Measurements from ENCODE around the gene KANSL3. TPM values are rescaled to one million over a fixed set of nuclear protein-coding genes. Genes with fewer than 3 reads are reported as not detected.

KANSL3 gene
- total RNA-seq, 1 donor from 2014 or later: 45.8 TPM

DNA sequence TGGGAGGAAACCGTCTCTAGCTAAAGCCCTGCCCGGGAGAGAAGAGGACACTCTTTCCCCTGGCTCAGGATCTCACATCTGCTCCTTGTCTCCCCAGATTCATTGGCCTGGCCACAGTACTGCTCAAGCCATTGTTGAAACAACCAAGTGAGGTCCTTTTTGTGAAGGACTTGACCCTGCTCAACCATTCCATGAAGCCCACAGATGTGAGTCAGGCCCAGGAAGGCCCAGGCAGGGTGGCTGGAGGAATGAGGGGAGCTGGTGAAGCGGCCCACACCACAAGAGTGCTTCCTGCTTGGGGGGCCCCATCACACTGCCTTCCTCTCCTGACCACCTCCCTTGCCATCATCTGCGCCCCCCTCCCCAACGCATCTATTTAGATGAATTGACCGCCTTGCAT, 9.6 kb upstream of the KANSL3 start:
- Mint-ChIP-seq H3K4me3 (ENCODE audit: low read depth) (no peak overlapping the region), H3K4me1 (ENCODE audit: low read depth) (no peaks in the 10 kb centered on the region), H3K27ac (no peak overlapping the region), H3K9me3 (no peaks in the 10 kb centered on the region), H3K27me3 (ENCODE audit: low read depth) (no peaks in the 10 kb centered on the region), H3K36me3 (ENCODE audit: low read depth) (no peaks in the 10 kb centered on the region)
- no peak for DNase-seq (ENCODE audit: low spot score)
- intact Hi-C loops (cut with micrococcal nuclease): no loop called here

DNA sequence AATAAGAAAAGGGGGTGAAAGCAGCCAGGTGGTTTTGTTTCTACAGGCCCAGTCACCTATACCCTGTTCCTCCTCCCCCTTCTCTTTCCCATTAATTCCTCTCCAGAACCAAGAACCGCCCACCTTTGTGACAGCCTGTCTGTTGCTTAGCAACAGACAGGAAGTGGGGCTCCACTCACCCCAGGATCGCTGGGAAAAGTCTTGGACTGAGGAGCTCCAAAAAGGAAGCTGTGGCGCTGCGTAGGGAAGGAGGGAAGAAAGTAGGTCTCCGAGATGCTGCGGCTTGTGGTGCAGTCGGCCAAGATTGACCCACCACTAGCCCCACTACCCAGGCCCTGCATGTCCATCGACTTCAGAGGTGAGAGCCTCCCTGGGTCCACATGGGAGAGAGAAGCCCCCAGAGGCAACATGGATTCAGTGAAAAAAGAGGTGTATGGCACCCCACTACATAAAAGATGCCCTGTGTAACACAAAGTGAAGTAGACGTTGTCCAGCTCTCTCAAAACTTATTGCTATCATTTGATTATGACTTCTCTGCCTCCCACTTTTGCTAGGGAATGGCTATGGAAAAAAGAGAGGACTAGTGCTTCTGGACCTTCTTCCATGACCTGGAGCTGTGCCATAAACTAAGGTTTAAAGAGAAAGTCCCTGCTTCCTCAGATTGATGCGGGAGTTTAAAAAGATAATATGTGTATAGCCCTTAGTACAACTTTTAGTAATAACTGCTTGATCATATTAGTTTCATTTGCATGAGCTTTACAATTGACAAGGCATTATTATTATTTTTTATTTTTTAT, 4.7 kb upstream of the KANSL3 start, which contains the start of gene FER1L5:
TSS of gene FER1L5 (plus strand) at position 201 of the 797 bp plus-strand sequence. CDS start at position 274, 73 bp downstream.
- Mint-ChIP-seq H3K4me1 (ENCODE audit: low read depth) (no peaks in the 10 kb centered on the region), H3K4me3 (ENCODE audit: low read depth) (no peak within 1 kb of the TSS), H3K36me3 (ENCODE audit: low read depth) (peaks cover under 1% of the 10 kb centered on the region), H3K9me3 (no peaks in the 10 kb centered on the region), H3K27ac (no peak within 1 kb of the TSS), H3K27me3 (ENCODE audit: low read depth) (peaks cover 3% of the 10 kb centered on the region)
- no peak for DNase-seq (ENCODE audit: low spot score)
- intact Hi-C loops (cut with micrococcal nuclease): no loop called here

DNA sequence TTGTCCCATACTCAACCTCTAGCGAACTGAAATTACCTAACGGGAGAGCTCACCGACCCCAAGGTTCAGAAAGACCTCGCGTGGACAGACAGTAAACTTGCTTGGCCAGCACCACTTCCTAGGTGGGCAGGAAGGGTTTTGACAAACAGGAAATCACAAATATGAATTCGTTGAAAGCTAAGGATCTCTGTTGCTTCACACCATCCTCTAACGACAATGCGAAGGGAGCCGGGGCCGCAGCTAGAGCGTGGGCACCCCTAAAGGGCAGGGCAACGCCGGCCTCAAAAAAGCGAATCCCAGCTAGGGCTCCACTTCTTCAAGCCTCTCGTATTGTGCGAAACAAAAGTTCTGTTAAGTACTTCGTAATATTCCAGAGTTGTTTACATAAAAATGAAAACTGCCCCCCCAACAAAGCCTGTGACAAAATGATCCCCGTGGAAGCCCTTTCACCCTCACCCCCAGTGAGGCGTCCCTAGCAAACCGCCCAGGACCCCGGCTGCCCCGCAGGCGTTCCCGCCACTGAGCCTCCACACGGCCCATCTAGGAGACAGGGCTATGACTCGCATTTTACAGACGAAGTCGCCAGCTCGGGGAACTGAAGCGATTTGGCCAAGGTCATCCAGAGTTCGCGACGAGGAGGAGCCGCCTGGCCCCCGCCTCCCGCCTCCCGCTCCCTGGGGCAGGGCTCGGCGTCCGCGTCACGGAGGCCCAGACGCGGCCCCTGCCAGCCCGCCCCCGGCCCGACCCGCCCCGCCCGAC, 548 bp downstream of the KANSL3 start:
- Mint-ChIP-seq H3K4me1 (ENCODE audit: low read depth) (peaks cover 28% of the 10 kb centered on the region), H3K27ac (peak overlapping the region; percentile 97), H3K4me3 (ENCODE audit: low read depth) (peak overlapping the region; percentile 94), H3K36me3 (ENCODE audit: low read depth) (peaks cover 39% of the 10 kb centered on the region), H3K9me3 (no peaks in the 10 kb centered on the region), H3K27me3 (ENCODE audit: low read depth) (peaks cover 3% of the 10 kb centered on the region)
- intact Hi-C loops (cut with micrococcal nuclease): loop anchor here (2.0 to 5.0 kb wide), 7 partner anchors 21 to 165 kb away; partner anchors contain the start of genes ARID5A, CNNM4 and LMAN2L
- DNase-seq (ENCODE audit: low spot score): peak; percentile 80

DNA sequence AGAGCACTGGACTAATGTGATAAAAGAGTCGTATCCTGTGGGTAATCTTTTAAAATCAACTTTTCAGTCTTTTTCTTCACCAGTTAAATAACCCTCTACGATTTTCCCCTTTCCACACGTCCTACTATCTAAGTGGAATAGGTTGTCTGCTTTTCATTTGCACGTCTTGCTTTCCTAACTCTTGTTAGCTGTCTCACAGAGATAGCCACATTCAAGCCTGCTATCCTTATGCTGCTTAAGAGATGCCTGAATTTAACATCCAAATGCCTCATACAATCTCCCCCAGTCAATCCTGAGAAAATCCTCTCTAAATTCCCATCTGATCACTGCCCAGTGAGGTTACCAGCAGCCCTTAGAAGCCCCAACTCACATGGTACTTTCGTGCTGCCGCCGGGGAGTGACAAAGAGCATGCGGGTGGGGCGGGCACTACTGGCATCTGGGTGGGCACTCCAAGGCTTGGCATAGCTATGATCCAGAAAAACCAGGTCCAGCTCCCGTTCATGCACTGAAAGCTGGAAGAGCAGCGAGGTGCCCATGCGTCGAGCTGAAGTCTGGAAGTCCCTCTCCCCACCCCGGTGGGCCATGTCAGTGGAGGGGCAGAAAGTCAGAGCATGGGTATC, 1.5 kb downstream of the KANSL3 start:
- H3K4me1 Mint-ChIP-seq (ENCODE audit: low read depth): peaks cover 29% of the 10 kb centered on the region
- no peaks in the 10 kb centered on the region for H3K9me3 Mint-ChIP-seq

DNA sequence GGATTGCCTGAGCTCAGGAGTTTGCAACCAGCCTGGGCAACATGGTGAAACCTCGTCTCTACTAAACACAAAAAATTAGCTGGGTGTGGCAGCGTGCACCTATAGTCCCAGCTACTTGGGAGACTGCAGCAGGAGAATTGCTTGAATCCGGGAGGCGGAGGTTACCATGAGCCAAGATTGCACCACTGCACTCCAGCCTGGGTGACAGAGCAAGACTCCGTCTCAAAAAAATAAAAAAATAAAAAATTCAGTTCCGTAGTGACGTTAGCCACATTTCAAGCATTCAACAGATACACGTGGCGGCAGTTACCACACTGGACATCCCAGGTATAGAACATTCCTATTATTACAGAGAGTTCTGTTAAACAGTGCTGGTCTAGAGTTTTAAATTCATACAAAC, 4.5 kb downstream of the KANSL3 start:
- no peak for DNase-seq (ENCODE audit: low spot score)
- Mint-ChIP-seq H3K4me3 (ENCODE audit: low read depth) (no peak overlapping the region), H3K9me3 (no peaks in the 10 kb centered on the region), H3K27me3 (ENCODE audit: low read depth) (no peaks in the 10 kb centered on the region), H3K4me1 (ENCODE audit: low read depth) (peaks cover 30% of the 10 kb centered on the region), H3K27ac (no peak overlapping the region), H3K36me3 (ENCODE audit: low read depth) (peaks cover 70% of the 10 kb centered on the region)
- intact Hi-C loops (cut with micrococcal nuclease): no loop called here

More for the DNA sequence above, 1.5 kb downstream of the KANSL3 start:
- H3K27ac Mint-ChIP-seq: peak overlapping the region; percentile 97
- DNase-seq (ENCODE audit: low spot score): no peak
- peaks cover 45% of the 10 kb centered on the region for H3K36me3 Mint-ChIP-seq (ENCODE audit: low read depth)
- peaks cover 3% of the 10 kb centered on the region for H3K27me3 Mint-ChIP-seq (ENCODE audit: low read depth)
- intact Hi-C loops (cut with micrococcal nuclease): loop anchor here (2.0 to 5.0 kb wide), 7 partner anchors 20 to 166 kb away; partner anchors contain the start of genes ARID5A, CNNM4 and LMAN2L
- peak overlapping the region; percentile 94 for H3K4me3 Mint-ChIP-seq (ENCODE audit: low read depth)

DNA sequence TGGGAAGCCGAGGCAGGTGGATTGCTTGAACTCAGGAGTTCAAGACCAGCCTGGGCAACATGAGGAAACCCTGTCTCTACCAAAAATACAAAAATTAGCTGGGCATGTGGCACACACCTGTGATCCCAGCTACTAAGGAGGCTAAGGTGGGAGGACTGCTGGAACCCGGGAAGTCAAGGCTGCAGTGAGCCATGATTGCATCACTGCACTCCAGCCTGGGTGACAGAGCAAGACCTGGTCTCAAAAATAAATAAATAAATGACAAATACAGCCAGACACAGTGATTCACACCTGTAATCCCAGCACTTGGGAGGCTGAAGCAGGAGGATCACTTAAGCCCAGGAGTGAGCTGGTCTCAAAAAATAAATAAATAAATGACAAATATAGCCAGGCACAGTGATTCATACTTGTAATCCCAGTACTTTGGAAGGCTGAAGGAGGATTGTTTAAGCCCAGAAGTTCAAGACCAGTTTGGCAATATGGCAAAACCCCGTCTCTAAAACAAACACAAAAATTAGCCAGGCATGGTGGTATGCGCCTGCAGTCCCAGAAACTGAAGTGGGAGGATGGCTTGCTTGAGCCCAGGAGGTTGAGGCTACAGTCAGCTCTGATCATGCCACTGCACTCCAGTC, 6.2 kb downstream of the KANSL3 start:
- no peak overlapping the region for H3K4me3 Mint-ChIP-seq (ENCODE audit: low read depth)
- intact Hi-C loops (cut with micrococcal nuclease): no loop called here
- no peaks in the 10 kb centered on the region for H3K9me3 Mint-ChIP-seq
- DNase-seq (ENCODE audit: low spot score): no peak
- H3K36me3 Mint-ChIP-seq (ENCODE audit: low read depth): peaks cover 75% of the 10 kb centered on the region
- no peak overlapping the region for H3K27ac Mint-ChIP-seq
- no peaks in the 10 kb centered on the region for H3K27me3 Mint-ChIP-seq (ENCODE audit: low read depth)
- peaks cover 35% of the 10 kb centered on the region for H3K4me1 Mint-ChIP-seq (ENCODE audit: low read depth)

DNA sequence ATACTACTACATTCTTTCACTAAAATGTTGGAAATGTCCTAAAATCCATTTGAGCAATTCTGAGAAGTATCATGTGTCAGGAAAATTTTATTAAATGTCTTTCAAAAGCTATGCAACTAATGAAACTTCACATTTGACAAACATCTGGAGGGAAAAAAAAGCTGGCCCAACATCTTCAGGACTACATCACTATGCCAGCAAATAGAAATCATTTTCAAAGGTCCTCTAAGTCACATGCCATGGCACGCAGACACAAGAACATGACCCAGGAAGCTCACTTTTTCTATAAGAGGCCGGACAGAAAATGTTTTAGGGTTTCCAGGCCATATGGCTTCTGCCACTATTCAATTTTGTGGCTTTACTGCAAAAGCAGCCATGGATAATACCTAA, 11.6 kb downstream of the KANSL3 start:
- H3K9me3 Mint-ChIP-seq: no peaks in the 10 kb centered on the region
- no peak for DNase-seq (ENCODE audit: low spot score)
- intact Hi-C loops (cut with micrococcal nuclease): no loop called here
- H3K27ac Mint-ChIP-seq: no peak overlapping the region
- no peaks in the 10 kb centered on the region for H3K27me3 Mint-ChIP-seq (ENCODE audit: low read depth)
- H3K36me3 Mint-ChIP-seq (ENCODE audit: low read depth): peaks cover 62% of the 10 kb centered on the region
- no peak overlapping the region for H3K4me3 Mint-ChIP-seq (ENCODE audit: low read depth)
- peaks cover 27% of the 10 kb centered on the region for H3K4me1 Mint-ChIP-seq (ENCODE audit: low read depth)

DNA sequence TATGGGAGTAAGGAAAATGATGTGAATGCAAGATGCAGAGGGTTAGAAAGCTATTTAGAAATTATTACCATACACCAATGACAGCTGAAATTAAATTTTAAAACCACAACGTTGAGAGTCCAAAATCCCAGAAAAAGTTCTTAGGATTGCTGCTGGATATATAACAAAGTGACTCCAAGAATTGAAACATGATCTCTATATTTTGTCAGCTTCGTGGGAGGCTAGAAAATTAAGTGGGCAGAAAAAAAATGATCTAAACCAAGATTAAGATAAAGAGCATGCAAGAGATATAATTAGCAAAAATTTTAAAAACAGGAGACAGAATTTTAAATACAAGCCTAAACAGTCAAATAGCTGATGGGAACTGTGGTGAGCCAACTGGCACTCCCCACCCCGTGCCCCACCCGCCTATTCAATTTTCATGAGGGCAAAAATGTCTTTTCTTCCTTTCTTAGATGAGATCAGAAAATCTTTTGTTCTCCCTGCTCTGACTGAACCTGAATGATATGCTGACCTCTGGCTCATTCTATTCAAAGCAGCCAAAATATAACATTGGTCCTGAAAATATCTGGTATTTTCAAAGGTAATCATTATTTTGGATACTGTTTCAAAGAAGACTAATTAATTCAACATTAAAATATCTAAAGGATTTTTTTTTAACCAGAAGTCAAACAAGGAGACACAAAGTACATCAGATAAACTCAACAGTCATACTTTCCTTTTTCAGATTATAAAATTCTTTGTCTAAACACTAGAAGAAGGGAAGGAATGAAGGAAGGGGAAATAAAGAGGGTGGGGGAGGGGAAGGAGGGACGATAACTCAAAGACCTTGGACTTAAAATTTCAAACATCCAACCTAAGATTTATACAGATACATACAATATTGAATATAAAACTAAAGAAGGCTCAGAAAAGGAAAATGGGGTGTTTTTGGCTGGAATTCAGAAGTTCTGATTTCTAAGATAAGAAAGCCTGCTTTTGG, 12.2 kb downstream of the KANSL3 start:
- DNase-seq (ENCODE audit: low spot score): no peak
- Mint-ChIP-seq H3K27ac (peak overlapping the region; percentile 8), H3K9me3 (no peaks in the 10 kb centered on the region), H3K36me3 (ENCODE audit: low read depth) (peaks cover 55% of the 10 kb centered on the region), H3K4me3 (ENCODE audit: low read depth) (peak overlapping the region; percentile 4), H3K4me1 (ENCODE audit: low read depth) (peaks cover 27% of the 10 kb centered on the region), H3K27me3 (ENCODE audit: low read depth) (no peaks in the 10 kb centered on the region)
- intact Hi-C loops (cut with micrococcal nuclease): no loop called here

DNA sequence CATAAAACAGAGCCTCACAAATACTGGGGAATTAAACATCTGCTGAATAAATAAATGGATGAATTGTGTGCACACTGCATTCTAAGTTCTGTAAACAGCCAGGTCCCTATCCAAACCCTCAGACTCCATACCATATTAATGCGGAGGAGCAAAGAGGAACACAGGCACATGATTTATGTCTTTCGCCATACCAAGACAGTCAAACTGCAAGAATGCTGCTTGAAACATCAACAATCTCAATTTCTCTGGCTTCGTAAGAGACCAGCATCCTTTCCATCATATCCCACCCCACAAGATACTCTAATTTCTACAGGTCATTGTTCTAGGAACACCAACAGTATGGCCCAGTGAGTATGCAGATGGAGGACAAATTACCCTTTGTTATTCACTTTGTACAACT, 15.0 kb downstream of the KANSL3 start:
- peaks cover 32% of the 10 kb centered on the region for H3K4me1 Mint-ChIP-seq (ENCODE audit: low read depth)
- H3K9me3 Mint-ChIP-seq: no peaks in the 10 kb centered on the region
- DNase-seq (ENCODE audit: low spot score): no peak
- peaks cover 50% of the 10 kb centered on the region for H3K36me3 Mint-ChIP-seq (ENCODE audit: low read depth)
- no peak overlapping the region for H3K27ac Mint-ChIP-seq
- no peak overlapping the region for H3K4me3 Mint-ChIP-seq (ENCODE audit: low read depth)
- H3K27me3 Mint-ChIP-seq (ENCODE audit: low read depth): no peaks in the 10 kb centered on the region
- intact Hi-C loops (cut with micrococcal nuclease): no loop called here

DNA sequence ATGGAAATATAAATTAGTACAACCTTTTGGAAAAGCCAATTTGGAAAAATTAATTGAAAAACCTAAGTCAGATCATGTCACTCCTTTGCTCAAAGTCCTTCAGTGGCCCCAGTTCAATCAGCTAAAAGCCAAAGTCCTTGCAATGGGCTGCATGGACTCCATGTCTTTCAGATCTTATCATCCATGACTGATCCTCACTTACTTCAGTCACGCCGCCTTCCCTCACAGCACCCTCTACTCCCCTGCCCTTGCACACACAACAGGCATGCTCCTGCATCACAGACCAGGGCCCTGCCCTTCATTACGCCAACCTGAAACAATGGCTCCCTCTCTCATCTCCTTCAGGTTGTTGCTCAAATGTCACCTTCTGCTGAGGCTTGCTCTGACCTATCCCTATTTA, 15.6 kb downstream of the KANSL3 start:
- Mint-ChIP-seq H3K36me3 (ENCODE audit: low read depth) (peaks cover 45% of the 10 kb centered on the region), H3K4me1 (ENCODE audit: low read depth) (peaks cover 29% of the 10 kb centered on the region), H3K4me3 (ENCODE audit: low read depth) (no peak overlapping the region), H3K27ac (no peak overlapping the region), H3K9me3 (no peaks in the 10 kb centered on the region), H3K27me3 (ENCODE audit: low read depth) (no peaks in the 10 kb centered on the region)
- no peak for DNase-seq (ENCODE audit: low spot score)
- intact Hi-C loops (cut with micrococcal nuclease): no loop called here

DNA sequence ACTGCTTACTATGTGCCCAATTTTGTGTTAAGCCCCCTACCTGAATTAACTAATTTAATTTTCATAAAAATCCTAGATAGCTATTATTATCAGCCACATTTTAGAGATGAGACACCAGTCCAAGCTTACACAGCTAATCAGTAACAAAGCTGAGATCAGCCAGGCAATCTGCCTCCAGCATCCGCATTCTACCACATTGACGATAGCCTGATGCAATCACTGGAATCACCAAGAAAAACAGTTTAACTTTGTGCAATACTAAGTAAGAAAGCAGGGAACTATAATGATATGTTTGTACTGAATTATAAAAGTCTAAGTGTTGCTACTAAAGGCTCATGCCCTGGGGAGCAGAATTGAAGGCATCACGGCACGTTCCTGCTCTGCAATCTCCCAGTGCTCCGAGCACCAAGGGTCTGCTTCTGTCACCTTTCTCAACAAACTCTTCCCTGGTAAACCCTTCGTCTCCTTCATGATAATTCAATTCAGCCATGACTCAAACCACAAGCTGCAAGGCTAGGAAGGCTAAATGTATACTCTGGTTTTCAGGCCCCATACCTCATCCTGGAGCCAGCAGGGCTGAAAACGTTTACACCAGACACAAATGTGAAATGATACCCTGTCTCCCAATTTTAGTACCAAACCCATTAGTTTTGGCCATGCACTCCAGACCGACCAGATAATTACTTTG, 19.4 kb downstream of the KANSL3 start:
- intact Hi-C loops (cut with micrococcal nuclease): no loop called here
- H3K36me3 Mint-ChIP-seq (ENCODE audit: low read depth): peaks cover 51% of the 10 kb centered on the region
- no peaks in the 10 kb centered on the region for H3K27me3 Mint-ChIP-seq (ENCODE audit: low read depth)
- no peak overlapping the region for H3K4me3 Mint-ChIP-seq (ENCODE audit: low read depth)
- no peak for DNase-seq (ENCODE audit: low spot score)
- peak overlapping the region; percentile 2 for H3K27ac Mint-ChIP-seq
- H3K4me1 Mint-ChIP-seq (ENCODE audit: low read depth): peaks cover 34% of the 10 kb centered on the region
- no peaks in the 10 kb centered on the region for H3K9me3 Mint-ChIP-seq

All from activated T-helper 2 cell treated with anti-CD3 and anti-CD28 coated beads, Interferon-gamma antibody, Interleukin-2, Interleukin-4, amounts not matched to agents 10 μg/mL and 5 μg/mL and 100 μg/mL, durations not matched to agents 14 hours and 24 hours and 36 hours (primary cell).